Measurements from ENCODE around the gene CDC25B. TPM values are rescaled to one million over a fixed set of nuclear protein-coding genes. Genes with fewer than 3 reads are reported as not detected.

Gene CDC25B
- total and polyA plus RNA-seq, 2 of the 13 experiments (the other 11 are each of a cell fraction or from before 2014, with no cell fraction given): 14.5 to 19.4 TPM

- TF ChIP-seq YEATS4 (CRISPR knock-in tag; IDR thresholded peaks at IDR 0.05; ENCODE audit: borderline replicate concordance) (peak; percentile 95), MED8 (CRISPR knock-in tag; IDR thresholded peaks at IDR 0.05; ENCODE audit: insufficient replicate concordance) (no peak), ZNF337 (CRISPR knock-in tag; IDR thresholded peaks at IDR 0.05; ENCODE audit: borderline replicate concordance, low read depth) (no peak), GPN1 (CRISPR knock-in tag; IDR thresholded peaks at IDR 0.05; ENCODE audit: borderline replicate concordance) (no peak; the same call in none of the 2 replicates), ZNF816 (CRISPR knock-in tag; IDR thresholded peaks at IDR 0.05; ENCODE audit: borderline replicate concordance) (peak; percentile 98), BCL3 (CRISPR knock-in tag; IDR thresholded peaks at IDR 0.05) (peak; percentile 65; the same call in 1 of the 2 replicates), ZMYM4 (CRISPR knock-in tag; IDR thresholded peaks at IDR 0.05) (peak; percentile 94), MYPOP (CRISPR knock-in tag; IDR thresholded peaks at IDR 0.05) (peak; percentile 73; the same call in 1 of the 2 replicates), DMAP1 (CRISPR knock-in tag; IDR thresholded peaks at IDR 0.05) (peak; percentile 91), GZF1 (CRISPR knock-in tag; IDR thresholded peaks at IDR 0.05) (peak; percentile 76), SRSF1 (optimal IDR thresholded peaks at IDR 0.05; ENCODE audit: low read depth, low read length) (no peak), ZNF30 (CRISPR knock-in tag; IDR thresholded peaks at IDR 0.05) (peak; percentile 93), ZNF136 (CRISPR knock-in tag; IDR thresholded peaks at IDR 0.05; ENCODE audit: low read depth) (no peak), NFE2L1 (CRISPR knock-in tag; IDR thresholded peaks at IDR 0.05; ENCODE audit: borderline replicate concordance) (peak; percentile 59; the same call in 1 of the 2 replicates), SALL2 (CRISPR knock-in tag; IDR thresholded peaks at IDR 0.05) (peak; percentile 89), IRX3 (CRISPR knock-in tag; IDR thresholded peaks at IDR 0.05; ENCODE audit: borderline replicate concordance, low read depth) (peak; percentile 94; the same call in 1 of the 2 replicates), ZNF790 (CRISPR knock-in tag; IDR thresholded peaks at IDR 0.05; ENCODE audit: borderline replicate concordance) (peak; percentile 90; the same call in 1 of the 2 replicates), ZNF576 (CRISPR knock-in tag; IDR thresholded peaks at IDR 0.05) (no peak)
- TF ChIP-seq, protein P1, sequence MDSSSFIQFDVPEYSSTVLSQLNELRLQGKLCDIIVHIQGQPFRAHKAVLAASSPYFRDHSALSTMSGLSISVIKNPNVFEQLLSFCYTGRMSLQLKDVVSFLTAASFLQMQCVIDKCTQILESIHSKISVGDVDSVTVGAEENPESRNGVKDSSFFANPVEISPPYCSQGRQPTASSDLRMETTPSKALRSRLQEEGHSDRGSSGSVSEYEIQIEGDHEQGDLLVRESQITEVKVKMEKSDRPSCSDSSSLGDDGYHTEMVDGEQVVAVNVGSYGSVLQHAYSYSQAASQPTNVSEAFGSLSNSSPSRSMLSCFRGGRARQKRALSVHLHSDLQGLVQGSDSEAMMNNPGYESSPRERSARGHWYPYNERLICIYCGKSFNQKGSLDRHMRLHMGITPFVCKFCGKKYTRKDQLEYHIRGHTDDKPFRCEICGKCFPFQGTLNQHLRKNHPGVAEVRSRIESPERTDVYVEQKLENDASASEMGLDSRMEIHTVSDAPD (CRISPR knock-in tag; IDR thresholded peaks at IDR 0.05): peak; percentile 60; the same call in 1 of the 2 replicates
- TF ChIP-seq, protein P2, sequence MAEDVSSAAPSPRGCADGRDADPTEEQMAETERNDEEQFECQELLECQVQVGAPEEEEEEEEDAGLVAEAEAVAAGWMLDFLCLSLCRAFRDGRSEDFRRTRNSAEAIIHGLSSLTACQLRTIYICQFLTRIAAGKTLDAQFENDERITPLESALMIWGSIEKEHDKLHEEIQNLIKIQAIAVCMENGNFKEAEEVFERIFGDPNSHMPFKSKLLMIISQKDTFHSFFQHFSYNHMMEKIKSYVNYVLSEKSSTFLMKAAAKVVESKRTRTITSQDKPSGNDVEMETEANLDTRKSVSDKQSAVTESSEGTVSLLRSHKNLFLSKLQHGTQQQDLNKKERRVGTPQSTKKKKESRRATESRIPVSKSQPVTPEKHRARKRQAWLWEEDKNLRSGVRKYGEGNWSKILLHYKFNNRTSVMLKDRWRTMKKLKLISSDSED (CRISPR knock-in tag; IDR thresholded peaks at IDR 0.05): no peak
- TF ChIP-seq, protein P3, sequence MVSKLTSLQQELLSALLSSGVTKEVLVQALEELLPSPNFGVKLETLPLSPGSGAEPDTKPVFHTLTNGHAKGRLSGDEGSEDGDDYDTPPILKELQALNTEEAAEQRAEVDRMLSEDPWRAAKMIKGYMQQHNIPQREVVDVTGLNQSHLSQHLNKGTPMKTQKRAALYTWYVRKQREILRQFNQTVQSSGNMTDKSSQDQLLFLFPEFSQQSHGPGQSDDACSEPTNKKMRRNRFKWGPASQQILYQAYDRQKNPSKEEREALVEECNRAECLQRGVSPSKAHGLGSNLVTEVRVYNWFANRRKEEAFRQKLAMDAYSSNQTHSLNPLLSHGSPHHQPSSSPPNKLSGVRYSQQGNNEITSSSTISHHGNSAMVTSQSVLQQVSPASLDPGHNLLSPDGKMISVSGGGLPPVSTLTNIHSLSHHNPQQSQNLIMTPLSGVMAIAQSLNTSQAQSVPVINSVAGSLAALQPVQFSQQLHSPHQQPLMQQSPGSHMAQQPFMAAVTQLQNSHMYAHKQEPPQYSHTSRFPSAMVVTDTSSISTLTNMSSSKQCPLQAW (CRISPR knock-in tag; IDR thresholded peaks at IDR 0.05): peak; percentile 66; the same call in 1 of the 2 replicates
These were observed 50.8 kb downstream of the CDC25B start, which contains the start of gene MAVS (continued) for GRCh38 chr20:3846740-3847428.

All from HepG2 (cell line).